Stimulated activated CD4-positive, alpha-beta T cell treated with anti-CD3 and anti-CD28 coated beads, Interleukin-12 subunit alpha, Interleukin-12 subunit beta, amount 100 ng/mL, for 4 hours (primary cell): Measurements from ENCODE around the gene ATP1B2.

Experiments used
- DNase-seq: peaks from one replicate; pipeline ENCODE4 v3.0.0-alpha.2; 2020

The ATP1B2 gene

DNA sequence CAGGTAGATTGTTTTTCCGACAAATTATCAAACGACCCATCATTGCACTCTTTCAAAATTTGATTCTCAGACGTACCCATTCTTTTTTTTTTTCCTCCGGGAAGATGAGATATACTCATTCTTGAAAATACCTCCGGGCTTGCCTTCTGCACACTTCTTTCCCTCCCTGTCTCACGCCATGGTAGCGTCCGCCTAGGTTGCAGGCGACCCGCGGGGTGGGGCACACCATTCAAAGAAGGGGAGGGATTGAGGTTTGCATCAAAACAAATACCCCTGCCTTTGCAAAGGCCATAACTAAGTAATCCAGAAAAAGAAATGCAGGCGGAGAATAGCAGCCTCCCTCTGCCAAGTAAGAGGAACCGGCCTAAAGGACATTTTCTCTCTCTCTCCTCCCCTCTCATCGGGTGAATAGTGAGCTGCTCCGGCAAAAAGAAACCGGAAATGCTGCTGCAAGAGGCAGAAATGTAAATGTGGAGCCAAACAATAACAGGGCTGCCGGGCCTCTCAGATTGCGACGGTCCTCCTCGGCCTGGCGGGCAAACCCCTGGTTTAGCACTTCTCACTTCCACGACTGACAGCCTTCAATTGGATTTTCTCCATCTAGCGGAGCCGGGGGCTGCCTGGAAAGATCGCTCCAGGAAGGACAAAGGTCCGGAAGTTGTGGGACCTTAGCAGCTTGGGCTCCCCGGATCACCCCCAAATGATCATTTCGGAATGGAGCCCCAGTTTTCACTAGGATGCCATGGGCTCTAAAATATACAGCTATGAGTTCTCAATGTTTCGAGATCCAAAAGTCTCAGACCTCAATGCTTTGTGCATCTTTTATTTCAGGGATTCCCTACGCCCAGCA is 35.7 kb downstream of the ATP1B2 start:
- DNase-seq: peak; percentile 67

DNA sequence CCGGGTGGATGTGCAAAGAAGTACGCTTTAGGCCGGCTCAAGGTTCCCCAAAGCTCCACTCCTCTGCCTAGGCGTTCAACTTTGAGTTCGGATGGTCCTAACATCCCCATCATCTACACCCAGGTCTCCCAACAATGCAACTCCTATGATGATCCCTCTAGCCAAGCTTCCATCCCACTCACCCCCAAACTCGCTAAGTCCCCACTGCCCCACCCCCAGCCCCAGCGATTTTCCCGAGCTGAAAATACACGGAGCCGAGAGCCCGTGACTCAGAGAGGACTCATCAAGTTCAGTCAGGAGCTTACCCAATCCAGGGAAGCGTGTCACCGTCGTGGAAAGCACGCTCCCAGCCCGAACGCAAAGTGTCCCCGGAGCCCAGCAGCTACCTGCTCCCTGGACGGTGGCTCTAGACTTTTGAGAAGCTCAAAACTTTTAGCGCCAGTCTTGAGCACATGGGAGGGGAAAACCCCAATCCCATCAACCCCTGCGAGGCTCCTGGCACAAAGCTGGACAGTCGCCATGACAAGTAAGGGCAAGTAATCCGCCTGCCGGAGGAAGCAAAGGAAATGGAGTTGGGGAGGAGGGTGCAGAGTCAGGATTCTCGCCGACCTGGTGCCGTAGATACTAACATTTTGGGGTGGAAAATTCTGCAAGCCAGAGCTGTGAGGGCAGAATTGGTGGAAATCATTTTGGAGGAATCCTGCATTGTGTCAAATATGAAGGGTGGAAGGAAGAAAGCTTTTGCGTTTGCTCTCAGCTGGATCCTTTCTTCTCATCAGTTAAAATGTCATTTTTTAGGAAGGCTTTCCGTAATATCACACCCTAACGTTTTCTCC is 36.6 kb downstream of the ATP1B2 start, which contains the start of gene TP53:
Gene TP53, minus strand, starts transcription at position 419 of the 836 bp plus-strand sequence. CDS start 10,896 bp downstream, outside the sequence.
- peak; percentile 78 for DNase-seq

DNA sequence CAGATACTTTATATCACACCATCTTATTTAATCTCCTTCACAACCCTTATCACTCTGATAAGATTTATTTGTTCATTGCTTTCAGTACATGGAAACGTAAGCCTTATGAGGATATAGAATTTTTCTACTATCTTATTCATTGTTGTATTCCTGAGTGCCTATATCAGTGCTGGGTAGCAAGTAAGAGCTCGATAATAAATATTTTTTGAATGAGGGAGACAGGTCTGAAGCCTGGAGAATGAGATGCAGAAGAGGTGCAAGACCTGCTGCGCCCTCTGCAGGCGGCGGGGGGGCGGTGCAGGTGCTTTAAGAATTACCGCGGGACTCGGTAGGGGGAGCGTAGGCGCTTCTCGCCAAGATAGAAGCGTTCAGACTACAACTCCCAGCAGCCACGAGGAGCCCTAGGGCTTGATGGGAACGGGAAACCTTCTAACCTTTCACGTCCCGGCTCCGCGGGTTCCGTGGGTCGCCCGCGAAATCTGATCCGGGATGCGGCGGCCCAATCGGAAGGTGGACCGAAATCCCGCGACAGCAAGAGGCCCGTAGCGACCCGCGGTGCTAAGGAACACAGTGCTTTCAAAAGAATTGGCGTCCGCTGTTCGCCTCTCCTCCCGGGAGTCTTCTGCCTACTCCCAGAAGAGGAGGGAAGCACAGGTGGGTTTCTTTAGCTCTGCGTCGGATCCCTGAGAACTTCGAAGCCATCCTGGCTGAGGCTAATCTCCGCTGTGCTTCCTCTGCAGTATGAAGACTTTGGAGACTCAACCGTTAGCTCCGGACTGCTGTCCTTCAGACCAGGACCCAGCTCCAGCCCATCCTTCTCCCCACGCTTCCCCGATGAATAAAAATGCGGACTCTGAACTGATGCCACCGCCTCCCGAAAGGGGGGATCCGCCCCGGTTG is 37.4 kb downstream of the ATP1B2 start, which contains the start of gene WRAP53:
Gene WRAP53, plus strand, starts transcription at position 570 of the 900 bp plus-strand sequence. Its CDS starts 172 bp downstream, at position 742.
- peak; percentile 93 for DNase-seq

DNA sequence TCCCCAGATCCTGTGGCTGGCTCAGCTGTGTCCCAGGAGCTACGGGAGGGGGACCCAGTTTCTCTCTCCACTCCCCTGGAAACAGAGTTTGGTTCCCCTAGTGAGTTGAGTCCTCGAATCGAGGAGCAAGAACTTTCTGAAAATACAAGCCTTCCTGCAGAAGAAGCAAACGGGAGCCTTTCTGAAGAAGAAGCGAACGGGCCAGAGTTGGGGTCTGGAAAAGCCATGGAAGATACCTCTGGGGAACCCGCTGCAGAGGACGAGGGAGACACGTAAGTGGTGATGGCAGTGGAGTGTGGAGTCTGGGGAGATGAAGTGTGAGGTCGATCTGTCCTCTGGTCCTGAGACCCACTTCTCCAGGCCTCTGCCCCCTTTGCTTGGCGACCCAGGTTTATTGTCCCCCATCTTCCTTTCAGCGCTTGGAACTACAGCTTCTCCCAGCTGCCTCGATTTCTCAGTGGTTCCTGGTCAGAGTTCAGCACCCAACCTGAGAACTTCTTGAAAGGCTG is 38.1 kb downstream of the ATP1B2 start:
- DNase-seq: no peak

DNA sequence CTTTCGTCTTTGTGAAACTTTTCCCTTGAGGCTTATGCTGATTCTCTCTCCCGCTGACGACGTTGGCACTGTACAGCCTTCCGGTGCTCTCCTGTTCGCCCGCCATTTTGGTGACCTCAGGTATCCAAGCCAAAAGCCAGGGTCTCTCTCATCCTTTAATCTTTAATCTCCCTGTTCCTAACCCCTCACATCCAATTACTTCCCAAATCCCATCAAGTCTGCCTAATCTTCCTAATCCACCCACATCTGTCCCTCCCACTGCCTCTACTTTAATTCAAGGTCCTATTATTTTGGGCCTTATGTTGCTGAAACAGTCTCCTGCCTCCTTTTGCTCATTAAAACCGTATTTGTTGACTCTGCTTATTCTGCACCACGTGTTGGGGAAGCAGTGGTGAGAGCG is 44.9 kb downstream of the ATP1B2 start:
- no peak for DNase-seq

DNA sequence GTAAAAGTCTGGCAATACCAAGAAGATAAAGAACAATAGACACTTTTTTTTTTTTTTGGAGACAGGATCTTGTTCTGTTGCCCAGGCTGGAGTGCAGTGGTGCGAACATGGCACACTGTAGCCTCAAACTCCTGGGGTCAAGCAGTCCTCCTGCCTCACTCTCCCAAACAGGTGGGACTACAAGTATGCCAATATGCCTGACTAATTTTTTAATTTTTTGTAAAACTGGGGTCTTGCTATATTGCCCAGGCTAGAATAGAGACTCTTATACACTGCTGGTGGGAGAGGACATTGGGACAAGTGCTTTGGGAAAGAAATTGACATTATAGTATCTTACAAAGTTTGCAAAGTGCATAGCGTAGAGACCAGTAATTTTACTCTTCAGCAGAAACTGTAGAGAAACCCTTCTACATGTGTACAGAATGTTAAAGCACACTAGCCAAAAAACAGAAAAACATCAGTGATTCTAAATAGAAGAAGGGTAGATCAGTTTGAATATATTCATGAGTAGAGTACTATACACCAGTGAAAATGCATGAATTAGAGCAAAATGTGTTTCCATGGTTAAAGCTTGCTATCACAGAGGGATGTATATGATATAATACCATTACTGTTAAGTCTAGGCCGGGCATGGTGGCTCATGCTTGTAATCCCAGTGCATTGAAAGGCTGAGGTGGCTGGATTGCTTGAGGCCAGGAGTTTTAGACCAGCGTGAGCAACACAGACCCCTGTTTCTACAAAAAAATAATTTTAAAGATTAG is 47.3 kb downstream of the ATP1B2 start:
- no peak for DNase-seq

DNA sequence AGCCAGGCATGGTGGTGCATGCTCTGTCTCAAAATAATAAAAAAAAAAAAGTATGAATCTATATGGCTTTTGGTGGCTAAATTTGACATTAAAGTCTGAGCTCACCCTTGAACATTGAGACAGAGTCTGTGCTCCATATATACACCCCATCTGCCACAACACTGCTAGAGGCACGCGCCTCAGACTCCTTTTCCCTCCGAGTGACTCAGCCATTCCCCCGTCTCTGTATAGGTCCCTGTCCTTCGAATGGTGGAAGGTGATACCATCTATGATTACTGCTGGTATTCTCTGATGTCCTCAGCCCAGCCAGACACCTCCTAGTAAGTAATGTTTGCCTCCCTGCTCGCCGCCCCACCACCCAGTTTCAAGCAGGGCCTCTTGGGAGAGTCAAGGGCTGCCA is 49.8 kb downstream of the ATP1B2 start:
- no peak for DNase-seq

DNA sequence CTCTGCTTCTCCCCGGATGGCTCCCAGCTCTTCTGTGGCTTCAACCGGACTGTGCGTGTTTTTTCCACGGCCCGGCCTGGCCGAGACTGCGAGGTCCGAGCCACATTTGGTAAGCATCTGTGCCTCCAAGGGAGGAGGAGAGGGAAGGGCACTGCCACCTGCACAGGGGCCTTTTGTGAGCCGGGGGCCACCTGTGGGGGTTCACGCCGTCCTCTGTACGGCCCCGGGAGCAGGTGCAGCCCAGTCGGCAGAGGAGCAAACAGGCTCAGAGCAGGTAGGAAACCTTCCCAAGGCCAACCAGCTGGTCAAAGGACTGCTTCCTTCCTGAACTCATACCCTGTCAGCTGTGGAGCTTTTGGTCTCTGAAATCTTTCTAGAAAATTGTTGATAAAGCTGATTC is 51.0 kb downstream of the ATP1B2 start:
- no peak for DNase-seq

DNA sequence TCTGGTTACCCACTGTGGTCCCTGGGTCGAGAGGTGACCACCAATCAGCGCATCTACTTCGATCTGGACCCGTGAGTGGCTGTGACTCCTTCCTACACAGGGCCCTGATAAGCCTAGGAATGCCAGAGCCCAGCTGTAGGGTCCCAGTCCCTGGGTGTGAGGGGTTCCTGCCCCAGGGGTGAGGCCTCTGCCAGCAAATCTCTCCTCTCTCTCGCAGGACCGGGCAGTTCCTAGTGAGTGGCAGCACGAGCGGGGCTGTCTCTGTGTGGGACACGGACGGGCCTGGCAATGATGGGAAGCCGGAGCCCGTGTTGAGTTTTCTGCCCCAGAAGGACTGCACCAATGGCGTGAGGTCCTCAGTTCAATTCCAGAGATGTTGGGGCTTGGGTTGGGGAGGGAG is 52.0 kb downstream of the ATP1B2 start:
- no peak for DNase-seq

DNA sequence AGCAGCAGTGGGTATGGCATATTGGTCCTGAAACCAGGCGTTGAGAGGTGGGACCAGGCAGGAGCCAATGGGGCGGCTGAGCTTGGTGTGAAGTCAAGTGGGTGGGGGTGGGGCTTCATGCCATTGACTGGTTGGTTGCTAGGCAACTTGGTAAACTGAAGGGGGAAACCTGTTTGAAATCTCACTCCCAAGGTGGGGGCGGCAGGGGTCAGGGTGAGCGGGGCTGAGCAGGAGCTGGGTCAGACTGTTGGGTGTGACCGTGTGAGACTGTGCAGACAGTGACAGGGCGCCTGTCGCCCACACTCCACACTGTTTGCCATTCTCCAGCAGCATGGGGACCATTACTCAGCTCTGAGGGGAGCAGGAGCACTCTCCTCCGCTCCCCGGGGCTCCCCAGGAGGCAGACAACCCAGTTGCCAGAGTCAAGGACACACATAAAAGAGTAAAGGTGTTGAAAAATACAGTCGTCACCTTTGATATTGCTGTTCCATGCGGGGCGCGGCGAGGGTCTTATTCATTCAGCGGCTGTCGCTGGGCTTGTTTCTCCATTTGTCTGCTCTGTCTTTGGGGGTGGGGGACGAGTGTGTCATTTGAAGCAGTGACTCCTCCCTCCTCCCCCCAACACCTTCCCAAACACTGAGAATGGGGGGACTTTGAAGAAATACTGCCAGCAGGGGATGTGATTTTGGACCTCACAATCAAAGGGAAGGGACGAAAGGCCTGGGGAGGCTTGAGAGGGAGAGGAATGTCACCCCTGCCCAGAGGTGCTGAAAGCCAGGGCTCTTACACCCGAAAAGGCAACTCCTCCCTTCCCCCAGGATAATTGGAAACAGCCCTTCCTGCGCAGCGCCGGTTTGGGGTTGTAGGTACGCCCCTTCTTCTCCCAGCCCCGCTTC is 53.1 kb downstream of the ATP1B2 start:
- no peak for DNase-seq

DNA sequence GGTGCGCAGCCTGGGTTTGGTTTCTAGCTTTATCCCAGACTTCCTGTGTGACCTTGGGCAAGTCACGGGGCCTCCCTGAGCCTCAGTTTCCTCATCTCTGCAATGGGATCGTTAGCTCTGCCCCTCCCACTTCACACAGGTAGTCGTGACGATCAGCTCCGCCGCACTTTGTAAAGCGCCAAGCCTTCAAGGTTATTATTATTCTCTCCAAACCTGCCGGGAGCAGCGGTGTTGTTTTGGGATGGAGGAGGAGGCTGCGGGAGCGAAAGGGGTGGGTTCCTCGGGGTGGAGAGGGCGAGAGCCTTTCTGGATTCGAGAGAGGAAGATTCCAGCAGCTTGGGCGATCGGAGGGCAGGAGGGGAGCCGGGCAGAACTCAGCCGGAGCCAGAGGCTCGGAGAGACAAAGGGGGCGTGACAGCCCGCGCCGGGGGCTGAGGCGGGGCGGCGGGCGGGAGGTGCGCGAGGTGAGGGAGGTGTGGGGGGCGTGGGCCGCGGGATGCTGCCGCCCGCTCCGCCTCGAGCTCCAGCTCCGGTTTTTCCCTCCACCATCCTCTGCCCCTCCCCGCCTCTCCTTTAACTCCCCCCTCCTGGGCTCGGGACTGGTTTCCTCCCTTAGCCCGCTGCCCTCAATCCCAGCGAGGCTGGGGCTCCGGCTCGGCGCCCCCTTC is 54.0 kb downstream of the ATP1B2 start, which contains the start of gene EFNB3:
Gene EFNB3, plus strand, starts transcription at position 602 of the 668 bp plus-strand sequence. CDS start 397 bp downstream, outside the sequence.
- DNase-seq: no peak

DNA sequence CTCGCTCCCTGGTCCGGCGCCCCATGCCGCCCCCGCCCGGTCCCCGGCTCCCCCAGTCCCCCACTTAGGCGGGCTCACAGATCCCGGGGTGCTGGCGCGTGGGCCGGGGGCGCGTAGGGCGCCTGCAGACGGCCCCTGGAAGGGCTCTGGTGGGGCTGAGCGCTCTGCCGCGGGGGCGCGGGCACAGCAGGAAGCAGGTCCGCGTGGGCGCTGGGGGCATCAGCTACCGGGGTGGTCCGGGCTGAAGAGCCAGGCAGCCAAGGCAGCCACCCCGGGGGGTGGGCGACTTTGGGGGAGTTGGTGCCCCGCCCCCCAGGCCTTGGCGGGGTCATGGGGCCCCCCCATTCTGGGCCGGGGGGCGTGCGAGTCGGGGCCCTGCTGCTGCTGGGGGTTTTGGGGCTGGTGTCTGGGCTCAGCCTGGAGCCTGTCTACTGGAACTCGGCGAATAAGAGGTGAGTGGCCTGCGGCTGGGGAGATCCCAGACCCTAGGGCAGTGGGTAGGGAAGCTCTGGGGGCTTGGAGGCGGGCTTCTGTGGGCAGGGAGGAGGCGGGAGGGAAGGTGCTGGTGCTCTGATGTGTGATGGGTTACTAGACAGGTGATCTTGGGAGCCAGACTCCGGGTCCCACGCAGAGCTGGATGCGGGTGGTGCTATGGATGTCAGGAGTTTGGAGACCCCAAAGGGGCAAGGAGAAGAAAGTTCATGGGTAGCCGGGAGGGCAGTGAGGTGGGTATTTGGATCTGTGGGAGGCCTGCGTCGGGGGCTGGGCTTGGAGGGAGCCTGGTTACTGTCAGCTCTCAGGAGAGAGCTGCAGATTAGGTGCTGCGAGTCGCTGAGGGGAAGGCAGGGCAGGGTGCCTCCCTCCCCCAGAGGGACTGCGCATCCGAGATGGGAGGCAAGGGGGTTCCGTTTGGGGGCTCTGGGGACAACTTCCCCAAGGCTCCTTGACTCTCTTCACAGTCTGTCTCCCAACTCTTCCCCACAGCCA is 54.8 kb downstream of the ATP1B2 start:
- no peak for DNase-seq

DNA sequence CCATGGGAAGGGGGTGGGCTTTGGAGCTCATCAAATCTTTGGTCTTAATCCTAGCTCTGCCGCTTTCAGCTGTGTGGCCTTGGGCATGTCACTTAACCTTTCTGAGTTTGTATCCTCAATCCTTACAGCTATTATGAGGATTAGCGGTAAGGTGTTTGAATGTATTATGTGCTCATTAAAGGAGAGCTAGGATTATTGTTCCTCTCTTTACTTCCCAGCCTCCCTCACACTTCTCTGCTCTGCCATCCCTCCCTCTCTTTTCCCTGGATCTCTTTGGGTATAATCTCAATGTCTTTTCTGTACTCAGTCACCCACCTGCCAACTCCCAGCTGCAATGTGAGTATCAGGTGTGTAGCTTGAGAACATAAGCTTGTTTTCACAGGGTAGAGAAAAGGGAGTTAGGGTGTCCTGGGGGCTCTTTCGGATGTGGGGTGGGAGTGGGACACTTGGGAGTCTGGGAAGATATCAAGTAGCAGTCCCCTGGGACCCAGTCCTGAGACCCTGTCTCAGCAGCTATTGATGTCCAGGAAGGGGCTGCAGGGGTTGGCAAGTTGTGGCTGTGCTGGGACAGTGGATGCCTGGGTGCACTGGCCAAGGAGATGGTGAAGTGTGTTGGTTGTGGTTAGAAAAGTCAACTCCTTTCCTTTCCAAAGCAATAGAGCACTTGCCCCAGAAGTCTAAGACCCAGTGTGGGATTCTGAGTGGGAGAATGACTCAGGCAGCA is 56.1 kb downstream of the ATP1B2 start:
- DNase-seq: no peak
